BLaER1 treated with 17β-estradiol and CSF1 and Interleukin-3, amounts not matched to agents 10 nM and 100 nM (cell line): ENCODE measurements around the gene MAP3K8.

ENCODE experiments used
- H3K27ac ChIP-seq, 11 experiments: shearing (Covaris generic); formaldehyde crosslinking; 2 replicates each; pipeline ENCODE4 v1.8.1; 2022
- H3K27me3 ChIP-seq, 11 experiments: shearing (Covaris generic); formaldehyde crosslinking; 2 replicates each; pipeline ENCODE4 v1.8.1; 2022
- H3K36me3 ChIP-seq, 11 experiments: shearing (Covaris generic); formaldehyde crosslinking; 2 replicates each; pipeline ENCODE4 v1.8.1; 2022
- H3K4me1 ChIP-seq, 10 experiments: shearing (Covaris generic); formaldehyde crosslinking; 2 replicates each; pipeline ENCODE4 v1.8.1; 2022
- H3K4me2 ChIP-seq, 11 experiments: shearing (Covaris generic); formaldehyde crosslinking; 2 replicates each; pipeline ENCODE4 v1.8.1; 2022
- H3K4me3 ChIP-seq, 10 experiments: shearing (Covaris generic); formaldehyde crosslinking; 2 replicates each; pipeline ENCODE4 v1.8.1; 2022
- H3K9ac ChIP-seq, 11 experiments: shearing (Covaris generic); formaldehyde crosslinking; 2 replicates each; pipeline ENCODE4 v1.8.1; 2022
- H3K9me3 ChIP-seq, 11 experiments: shearing (Covaris generic); formaldehyde crosslinking; replicated peaks in 1 of 11; 2 replicates each; pipeline ENCODE4 v1.8.1; 2022
- H4K20me1 ChIP-seq, 11 experiments: shearing (Covaris generic); formaldehyde crosslinking; 2 replicates each; pipeline ENCODE4 v1.8.1; 2022
- Cebpa-rat ChIP-seq, 11 experiments: shearing (Covaris generic); IDR thresholded peaks; 2 replicates each; pipeline ENCODE4 v1.8.1; 2022

The MAP3K8 gene

GRCh38 chr10:30495687-30496086 is 61.7 kb downstream of the MAP3K8 start:
- Histone ChIP-seq H3K36me3 (no peaks in the 10 kb centered on the region), H4K20me1 (no peaks in the 10 kb centered on the region), H3K9ac (no peak overlapping the region), H3K27me3 (no peaks in the 10 kb centered on the region), H3K4me2 (peak overlapping the region in 5 of 11 experiments; percentile 83 to 94 (median 92); a peak in 10 of 22 replicates), H3K9me3 (no peaks in the 10 kb centered on the region), H3K4me3 (no peak overlapping the region), H3K27ac (peak overlapping the region in 6 of 11 experiments; percentile 58 to 88 (median 82); a peak in 9 of 22 replicates), H3K4me1 (peaks cover 62 to 88% (median 78%) of the 10 kb centered on the region in 10 experiments)
- TF ChIP-seq Cebpa-rat (IDR thresholded peaks at IDR 0.05) = no peak

GRCh38 chr10:30499816-30500215 is 65.8 kb downstream of the MAP3K8 start:
- TF ChIP-seq Cebpa-rat (IDR thresholded peaks at IDR 0.05) = no peak
- peaks cover 40 to 90% (median 64%) of the 10 kb centered on the region in 10 experiments for H3K4me1 ChIP-seq
- H3K9me3 ChIP-seq = no peaks in the 10 kb centered on the region
- H3K27me3 ChIP-seq = no peaks in the 10 kb centered on the region
- H3K9ac ChIP-seq = no peak overlapping the region
- H3K4me2 ChIP-seq = no peak overlapping the region
- H4K20me1 ChIP-seq = no peaks in the 10 kb centered on the region
- no peak overlapping the region for H3K4me3 ChIP-seq
- no peaks in the 10 kb centered on the region for H3K36me3 ChIP-seq
- no peak overlapping the region for H3K27ac ChIP-seq

GRCh38 chr10:30500534-30500933 is 66.5 kb downstream of the MAP3K8 start:
- H4K20me1 ChIP-seq = no peaks in the 10 kb centered on the region
- no peak for TF ChIP-seq Cebpa-rat (IDR thresholded peaks at IDR 0.05)
- H3K9me3 ChIP-seq = no peaks in the 10 kb centered on the region
- H3K4me3 ChIP-seq = no peak overlapping the region
- no peak overlapping the region for H3K27ac ChIP-seq
- no peaks in the 10 kb centered on the region for H3K27me3 ChIP-seq
- H3K36me3 ChIP-seq = no peaks in the 10 kb centered on the region
- H3K4me1 ChIP-seq = peaks cover 35 to 90% (median 63%) of the 10 kb centered on the region in 10 experiments
- H3K9ac ChIP-seq = no peak overlapping the region
- peak overlapping the region in 4 of 11 experiments; percentile 16 to 89 (median 21); a peak in 3 of 22 replicates for H3K4me2 ChIP-seq

- Histone ChIP-seq H3K4me2 (peak overlapping the region in 8 of 11 experiments; percentile 2 to 89 (median 21); a peak in 9 of 22 replicates), H3K27ac (no peak overlapping the region), H3K36me3 (no peaks in the 10 kb centered on the region), H3K27me3 (no peaks in the 10 kb centered on the region), H3K9ac (no peak overlapping the region), H3K4me1 (peaks cover 35 to 90% (median 65%) of the 10 kb centered on the region in 10 experiments), H4K20me1 (no peaks in the 10 kb centered on the region), H3K9me3 (no peaks in the 10 kb centered on the region), H3K4me3 (no peak overlapping the region)
- TF ChIP-seq Cebpa-rat (IDR thresholded peaks at IDR 0.05) = no peak
Observed at GRCh38 chr10:30500963-30501504, 67.0 kb downstream of the MAP3K8 start.

- Histone ChIP-seq H3K27ac (peak overlapping the region in 7 of 11 experiments; percentile 7 to 28 (median 21); a peak in 6 of 22 replicates), H3K4me3 (no peak overlapping the region; a peak in 1 of 20 replicates), H3K4me1 (peaks cover 28 to 87% (median 59%) of the 10 kb centered on the region in 10 experiments), H3K9ac (peak overlapping the region in 3 of 11 experiments; percentile 5 to 33 (median 25); a peak in 5 of 22 replicates), H3K9me3 (no peaks in the 10 kb centered on the region), H3K36me3 (no peaks in the 10 kb centered on the region), H3K27me3 (no peaks in the 10 kb centered on the region), H4K20me1 (no peaks in the 10 kb centered on the region), H3K4me2 (peak overlapping the region; percentile 55 to 89 (median 79))
- TF ChIP-seq Cebpa-rat (IDR thresholded peaks at IDR 0.05) = no peak
Observed at GRCh38 chr10:30502266-30503060, 68.5 kb downstream of the MAP3K8 start.

- no peak for TF ChIP-seq Cebpa-rat (IDR thresholded peaks at IDR 0.05)
- H3K4me1 ChIP-seq = peaks cover 18 to 73% (median 45%) of the 10 kb centered on the region in 10 experiments
- no peak overlapping the region for H3K4me3 ChIP-seq
- H3K9me3 ChIP-seq = no peaks in the 10 kb centered on the region
- H3K9ac ChIP-seq = no peak overlapping the region
- no peaks in the 10 kb centered on the region for H4K20me1 ChIP-seq
- no peaks in the 10 kb centered on the region for H3K36me3 ChIP-seq
- H3K27me3 ChIP-seq = no peaks in the 10 kb centered on the region
- peak overlapping the region in 1 of 11 experiments; percentile 40; a peak in 4 of 22 replicates for H3K4me2 ChIP-seq
- H3K27ac ChIP-seq = no peak overlapping the region
Observed at GRCh38 chr10:30503700-30504266, 69.8 kb downstream of the MAP3K8 start.

GRCh38 chr10:30505543-30506298 is 71.7 kb downstream of the MAP3K8 start:
- peaks cover 18 to 75% (median 45%) of the 10 kb centered on the region in 10 experiments for H3K4me1 ChIP-seq

GRCh38 chr10:30509508-30509907 is 75.5 kb downstream of the MAP3K8 start:
- Histone ChIP-seq H3K9ac (no peak overlapping the region), H3K36me3 (no peaks in the 10 kb centered on the region), H3K4me2 (no peak overlapping the region), H3K4me1 (peaks cover 0 to 44% (median 20%) of the 10 kb centered on the region in 10 experiments; a peak in 14 of 20 replicates), H4K20me1 (no peaks in the 10 kb centered on the region), H3K27me3 (no peaks in the 10 kb centered on the region), H3K27ac (no peak overlapping the region), H3K9me3 (no peaks in the 10 kb centered on the region), H3K4me3 (no peak overlapping the region)
- TF ChIP-seq Cebpa-rat (IDR thresholded peaks at IDR 0.05) = no peak

More at GRCh38 chr10:30505543-30506298, 71.7 kb downstream of the MAP3K8 start:
- TF ChIP-seq Cebpa-rat (IDR thresholded peaks at IDR 0.05) = no peak
- peak overlapping the region in 7 of 11 experiments; percentile 10 to 85 (median 51); a peak in 11 of 22 replicates for H3K4me2 ChIP-seq
- no peaks in the 10 kb centered on the region for H3K36me3 ChIP-seq
- H3K9ac ChIP-seq = peak overlapping the region in 1 of 11 experiments; percentile 19; a peak in 2 of 22 replicates
- H3K27me3 ChIP-seq = no peaks in the 10 kb centered on the region
- no peak overlapping the region; a peak in 2 of 20 replicates for H3K4me3 ChIP-seq
- peak overlapping the region in 5 of 11 experiments; percentile 12 to 52 (median 47); a peak in 7 of 22 replicates for H3K27ac ChIP-seq
- H3K9me3 ChIP-seq = no peaks in the 10 kb centered on the region
- H4K20me1 ChIP-seq = no peaks in the 10 kb centered on the region
